ENCODE results near the gene SH2D2A. TPM values are rescaled to one million over a fixed set of nuclear protein-coding genes. Genes with fewer than 3 reads are reported as not detected.

Gene SH2D2A
- total RNA-seq, 1 donor from 2014 or later: not detected

DNA sequence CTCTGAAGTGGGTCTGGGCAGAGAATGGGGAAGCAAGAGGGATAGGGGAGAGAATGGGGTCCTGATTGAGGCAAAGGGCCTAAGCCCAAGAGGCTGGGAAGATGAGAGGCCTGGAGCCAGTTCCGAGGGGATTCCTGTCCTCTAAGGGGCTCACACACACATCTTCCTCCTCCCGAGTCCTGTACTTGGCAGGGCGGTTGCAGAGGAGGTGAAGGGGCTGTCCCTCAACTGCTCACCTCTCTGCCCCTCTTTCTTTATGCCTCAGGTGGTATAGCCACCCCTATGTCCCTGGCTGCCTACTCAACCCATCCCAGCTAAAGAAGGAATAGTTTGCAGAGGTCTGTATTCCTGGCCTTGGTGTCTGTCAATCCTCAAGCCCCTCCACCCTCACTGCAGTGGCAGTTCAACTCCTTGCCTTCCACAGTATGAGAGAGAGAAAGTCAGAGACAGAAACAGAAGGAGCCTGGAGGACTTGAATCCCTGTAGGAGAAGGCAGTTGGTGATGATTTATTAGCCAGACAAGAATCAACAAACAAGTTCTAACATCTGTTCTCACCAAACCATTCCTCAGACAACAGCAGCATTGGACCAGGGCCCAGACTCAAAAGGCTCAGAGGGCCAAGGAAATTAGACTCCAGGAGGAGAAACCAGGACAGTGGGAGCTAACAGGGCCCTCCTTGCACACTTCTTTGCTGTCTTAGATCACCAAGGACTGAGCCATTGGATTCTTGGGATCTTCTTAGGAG, 10.7 kb downstream of the SH2D2A start:
- peaks cover under 1% of the 10 kb centered on the region for H3K27me3 Mint-ChIP-seq (ENCODE audit: low read depth)
- no peak overlapping the region for H3K4me3 Mint-ChIP-seq (ENCODE audit: unreplicated experiment)
- DNase-seq (ENCODE audit: low spot score): no peak
- peaks cover 4% of the 10 kb centered on the region for H3K4me1 Mint-ChIP-seq (ENCODE audit: low read depth)
- H3K27ac Mint-ChIP-seq (ENCODE audit: unreplicated experiment): no peak overlapping the region
- no peaks in the 10 kb centered on the region for H3K9me3 Mint-ChIP-seq (ENCODE audit: low read depth)
- H3K36me3 Mint-ChIP-seq (ENCODE audit: low read depth): peaks cover 3% of the 10 kb centered on the region
- TF ChIP-seq, protein P1, sequence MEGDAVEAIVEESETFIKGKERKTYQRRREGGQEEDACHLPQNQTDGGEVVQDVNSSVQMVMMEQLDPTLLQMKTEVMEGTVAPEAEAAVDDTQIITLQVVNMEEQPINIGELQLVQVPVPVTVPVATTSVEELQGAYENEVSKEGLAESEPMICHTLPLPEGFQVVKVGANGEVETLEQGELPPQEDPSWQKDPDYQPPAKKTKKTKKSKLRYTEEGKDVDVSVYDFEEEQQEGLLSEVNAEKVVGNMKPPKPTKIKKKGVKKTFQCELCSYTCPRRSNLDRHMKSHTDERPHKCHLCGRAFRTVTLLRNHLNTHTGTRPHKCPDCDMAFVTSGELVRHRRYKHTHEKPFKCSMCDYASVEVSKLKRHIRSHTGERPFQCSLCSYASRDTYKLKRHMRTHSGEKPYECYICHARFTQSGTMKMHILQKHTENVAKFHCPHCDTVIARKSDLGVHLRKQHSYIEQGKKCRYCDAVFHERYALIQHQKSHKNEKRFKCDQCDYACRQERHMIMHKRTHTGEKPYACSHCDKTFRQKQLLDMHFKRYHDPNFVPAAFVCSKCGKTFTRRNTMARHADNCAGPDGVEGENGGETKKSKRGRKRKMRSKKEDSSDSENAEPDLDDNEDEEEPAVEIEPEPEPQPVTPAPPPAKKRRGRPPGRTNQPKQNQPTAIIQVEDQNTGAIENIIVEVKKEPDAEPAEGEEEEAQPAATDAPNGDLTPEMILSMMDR (IDR thresholded peaks at IDR 0.05): no peak

DNA sequence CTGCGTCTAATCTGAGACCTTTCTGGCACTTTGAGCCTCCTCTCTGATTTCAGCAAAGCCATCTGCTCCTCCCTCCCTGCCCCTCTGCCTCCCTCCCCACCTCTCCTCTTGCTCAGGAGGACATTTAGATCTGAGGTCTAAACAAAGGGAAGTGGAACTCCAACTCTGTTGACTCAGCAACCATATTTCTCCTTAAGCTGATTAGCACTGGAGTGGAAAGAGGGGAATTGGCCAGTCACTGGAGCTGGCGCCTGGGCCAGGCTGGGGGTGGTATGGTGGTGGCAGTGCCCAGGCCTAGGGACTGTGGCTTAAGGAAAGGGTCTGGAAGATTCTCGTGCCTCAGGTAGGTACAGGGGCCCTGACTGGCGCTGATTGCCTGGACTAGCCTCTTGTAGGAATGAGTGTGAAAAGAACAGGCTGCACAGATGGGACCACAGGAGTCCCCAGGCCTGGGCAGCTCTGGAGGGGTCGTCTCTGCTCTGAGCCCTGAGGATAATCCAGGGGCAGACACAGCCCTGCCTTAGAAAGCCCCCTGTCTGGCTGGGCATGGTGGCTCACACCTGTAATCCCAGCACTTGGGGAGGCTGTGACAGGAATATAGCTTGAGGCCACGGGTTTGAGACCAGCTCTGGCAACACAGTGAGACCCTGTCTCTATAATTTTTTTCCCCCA, 11.9 kb downstream of the SH2D2A start:
- H3K9me3 Mint-ChIP-seq (ENCODE audit: low read depth): no peaks in the 10 kb centered on the region
- TF ChIP-seq, protein P1 (IDR thresholded peaks at IDR 0.05): no peak
- H3K27ac Mint-ChIP-seq (ENCODE audit: unreplicated experiment): no peak overlapping the region
- H3K4me3 Mint-ChIP-seq (ENCODE audit: unreplicated experiment): no peak overlapping the region
- H3K4me1 Mint-ChIP-seq (ENCODE audit: low read depth): peaks cover 4% of the 10 kb centered on the region
- H3K36me3 Mint-ChIP-seq (ENCODE audit: low read depth): peaks cover 8% of the 10 kb centered on the region
- no peak for DNase-seq (ENCODE audit: low spot score)
- H3K27me3 Mint-ChIP-seq (ENCODE audit: low read depth): no peaks in the 10 kb centered on the region

DNA sequence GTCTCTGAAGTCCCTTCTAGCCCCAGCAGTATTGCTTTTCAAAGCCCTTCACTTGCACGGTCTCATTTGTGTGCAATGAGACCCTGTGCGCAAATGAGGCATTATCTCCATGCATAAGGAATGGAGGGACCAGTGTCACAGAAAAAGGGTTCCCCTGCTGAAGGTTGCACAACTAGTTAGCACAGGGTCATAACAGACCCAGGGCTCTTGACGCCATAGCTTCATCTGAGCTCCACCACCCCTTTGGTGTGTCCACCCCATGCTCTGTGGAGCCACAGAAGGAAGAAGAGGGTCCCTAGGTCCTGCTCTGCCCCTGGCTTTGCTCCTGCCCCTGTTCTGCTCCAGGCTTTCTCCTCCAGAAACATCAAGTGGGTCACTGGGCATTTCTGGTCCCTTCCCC, 12.6 kb downstream of the SH2D2A start:
- Mint-ChIP-seq H3K9me3 (ENCODE audit: low read depth) (no peaks in the 10 kb centered on the region), H3K4me3 (ENCODE audit: unreplicated experiment) (no peak overlapping the region), H3K27me3 (ENCODE audit: low read depth) (no peaks in the 10 kb centered on the region), H3K36me3 (ENCODE audit: low read depth) (peaks cover 9% of the 10 kb centered on the region), H3K27ac (ENCODE audit: unreplicated experiment) (no peak overlapping the region), H3K4me1 (ENCODE audit: low read depth) (peaks cover 4% of the 10 kb centered on the region)
- no peak for DNase-seq (ENCODE audit: low spot score)
- TF ChIP-seq, protein P1 (IDR thresholded peaks at IDR 0.05): no peak

DNA sequence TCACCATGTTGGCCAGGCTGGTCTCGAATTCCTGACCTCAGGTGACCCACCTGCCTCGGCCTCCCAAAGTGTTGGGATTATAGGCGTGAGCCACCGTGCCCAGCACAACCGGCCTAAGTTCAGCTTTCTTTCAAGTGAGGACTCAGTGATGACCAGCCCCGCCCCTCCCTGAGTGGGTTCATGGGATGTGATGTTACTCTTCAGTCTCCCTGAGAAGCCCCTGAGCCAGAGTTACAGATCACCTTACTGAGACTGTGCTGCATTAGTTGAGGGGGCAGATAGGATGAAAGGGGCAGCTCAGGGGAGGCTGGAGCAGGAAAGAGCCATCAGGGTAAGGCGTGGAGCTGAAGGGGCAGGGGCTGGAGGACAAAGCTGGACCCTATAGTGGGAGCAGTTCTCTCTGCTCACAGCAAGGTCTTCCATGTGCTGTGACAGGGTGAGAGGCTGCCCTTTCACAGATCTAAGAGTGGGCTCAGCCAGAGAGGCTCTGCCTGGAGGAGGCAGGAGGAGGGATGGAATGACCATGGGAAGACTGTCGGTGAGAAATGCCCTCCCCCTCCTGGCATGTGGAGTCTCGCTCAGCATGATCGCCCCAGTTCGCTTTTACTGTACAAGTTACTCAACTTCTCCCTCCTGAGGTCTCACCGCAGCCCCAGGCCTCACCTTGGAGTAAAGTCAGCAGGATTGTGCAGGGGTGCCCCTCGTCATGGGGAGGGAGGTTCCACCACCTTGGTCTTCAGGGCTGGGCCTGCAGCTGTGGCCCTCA, 13.4 kb downstream of the SH2D2A start:
- Mint-ChIP-seq H3K27ac (ENCODE audit: unreplicated experiment) (no peak overlapping the region), H3K4me3 (ENCODE audit: unreplicated experiment) (no peak overlapping the region), H3K4me1 (ENCODE audit: low read depth) (peaks cover 4% of the 10 kb centered on the region), H3K27me3 (ENCODE audit: low read depth) (no peaks in the 10 kb centered on the region), H3K36me3 (ENCODE audit: low read depth) (peaks cover 9% of the 10 kb centered on the region), H3K9me3 (ENCODE audit: low read depth) (no peaks in the 10 kb centered on the region)
- DNase-seq (ENCODE audit: low spot score): no peak
- TF ChIP-seq, protein P1 (IDR thresholded peaks at IDR 0.05): no peak

DNA sequence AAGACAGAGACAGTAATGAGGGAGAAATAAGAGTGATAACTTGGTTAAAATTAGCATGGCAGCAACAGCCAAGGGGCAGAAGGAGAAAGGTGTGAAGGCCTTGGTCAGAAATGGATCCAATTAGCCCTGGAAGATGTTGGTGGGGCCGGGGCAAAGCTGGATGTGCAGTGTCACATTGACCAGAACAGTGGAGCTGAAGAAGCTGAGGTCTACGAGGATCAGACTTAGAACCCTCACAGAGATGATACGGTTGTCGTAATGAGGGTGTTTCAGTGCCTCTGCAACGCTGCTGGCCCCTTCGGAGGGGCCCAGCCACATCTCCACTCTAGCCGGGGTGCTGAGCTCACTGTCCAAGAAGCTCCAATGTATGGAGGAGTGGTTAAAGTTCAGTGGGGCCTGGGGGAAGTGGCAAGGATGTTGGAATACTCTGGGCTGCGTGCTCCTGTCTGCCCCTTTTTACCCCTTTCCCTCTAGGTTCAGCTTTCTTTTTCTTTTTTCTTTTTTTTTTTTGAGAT, 14.2 kb downstream of the SH2D2A start:
- H3K36me3 Mint-ChIP-seq (ENCODE audit: low read depth): peaks cover 9% of the 10 kb centered on the region
- no peak for DNase-seq (ENCODE audit: low spot score)
- no peaks in the 10 kb centered on the region for H3K27me3 Mint-ChIP-seq (ENCODE audit: low read depth)
- TF ChIP-seq, protein P1 (IDR thresholded peaks at IDR 0.05): no peak
- no peak overlapping the region for H3K4me3 Mint-ChIP-seq (ENCODE audit: unreplicated experiment)
- H3K9me3 Mint-ChIP-seq (ENCODE audit: low read depth): no peaks in the 10 kb centered on the region
- H3K27ac Mint-ChIP-seq (ENCODE audit: unreplicated experiment): no peak overlapping the region
- peaks cover 4% of the 10 kb centered on the region for H3K4me1 Mint-ChIP-seq (ENCODE audit: low read depth)
